HAP-1 (cell line): Measurements from ENCODE around the gene MIER2.

Experiments used
- DNase-seq, 2 experiments: peaks; one replicate each; pipeline ENCODE4 v3.0.0-alpha.2; 2016 to 2020; ENCODE audit warnings: low spot score in 2 of 2
- H3K27me3 ChIP-seq: fragments of 250-450 bp; sonication (Bioruptor Pico); 2 replicates; pipeline ENCODE4 v1.5.1; 2020; ENCODE audit warnings: low read depth, mild to moderate bottlenecking, moderate library complexity
- H3K36me3 ChIP-seq: fragments of 250-450 bp; sonication (Bioruptor Pico); replicated peaks from 2 replicates; pipeline ENCODE4 v1.5.1; 2020; ENCODE audit warnings: mild to moderate bottlenecking
- H3K4me1 ChIP-seq: fragments of 250-450 bp; sonication (Bioruptor Pico); 2 replicates; pipeline ENCODE4 v1.5.1; 2020; ENCODE audit warnings: mild to moderate bottlenecking
- H3K4me3 ChIP-seq: fragments of 250-450 bp; sonication (Bioruptor Pico); 2 replicates; pipeline ENCODE4 v1.5.1; 2020; ENCODE audit warnings: mild to moderate bottlenecking, moderate library complexity
- H3K9me3 ChIP-seq: fragments of 250-450 bp; sonication (Bioruptor Pico); 2 replicates; pipeline ENCODE4 v1.5.1; 2020; ENCODE audit warnings: mild to moderate bottlenecking, moderate library complexity
- in situ Hi-C: fragments of 300-500 bp; cut with MboI; formaldehyde crosslinking; loops from 3 replicates; pipeline ENCODE4 v1.14.3; 2020; ENCODE audit warnings: low sequenced_read_pairs, inconsistent platforms, mixed read lengths

The MIER2 gene

DNA sequence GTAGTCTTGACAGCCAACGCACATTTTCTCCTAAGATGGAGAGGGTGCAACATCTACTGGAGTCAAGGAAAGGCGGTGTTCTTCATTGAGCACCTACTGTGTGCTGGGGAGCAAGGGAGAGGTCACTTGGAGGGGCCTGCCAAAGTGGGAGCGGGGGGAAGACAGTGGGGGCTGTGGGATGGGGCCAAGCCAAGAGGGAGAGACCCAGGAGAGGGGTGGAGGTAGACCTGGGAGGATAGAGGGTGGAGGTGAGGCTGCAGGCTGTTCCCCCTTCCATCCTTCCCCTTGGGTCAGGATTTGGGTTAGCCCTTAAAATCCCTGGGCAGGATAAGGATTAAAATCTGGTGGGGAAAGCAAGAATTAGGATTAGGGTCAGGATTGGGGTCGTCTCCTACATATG, 51.6 kb downstream of the MIER2 start:
- Histone ChIP-seq H3K36me3 (no peaks in the 10 kb centered on the region), H3K4me3 (no peak overlapping the region), H3K4me1 (peaks cover 6% of the 10 kb centered on the region), H3K9me3 (no peaks in the 10 kb centered on the region), H3K27me3 (0 out of 2 replicates have a peak, but pooled peaks cover 4% of the 10 kb centered on the region)
- DNase-seq: no peak
- in situ Hi-C loops: no loop called here

DNA sequence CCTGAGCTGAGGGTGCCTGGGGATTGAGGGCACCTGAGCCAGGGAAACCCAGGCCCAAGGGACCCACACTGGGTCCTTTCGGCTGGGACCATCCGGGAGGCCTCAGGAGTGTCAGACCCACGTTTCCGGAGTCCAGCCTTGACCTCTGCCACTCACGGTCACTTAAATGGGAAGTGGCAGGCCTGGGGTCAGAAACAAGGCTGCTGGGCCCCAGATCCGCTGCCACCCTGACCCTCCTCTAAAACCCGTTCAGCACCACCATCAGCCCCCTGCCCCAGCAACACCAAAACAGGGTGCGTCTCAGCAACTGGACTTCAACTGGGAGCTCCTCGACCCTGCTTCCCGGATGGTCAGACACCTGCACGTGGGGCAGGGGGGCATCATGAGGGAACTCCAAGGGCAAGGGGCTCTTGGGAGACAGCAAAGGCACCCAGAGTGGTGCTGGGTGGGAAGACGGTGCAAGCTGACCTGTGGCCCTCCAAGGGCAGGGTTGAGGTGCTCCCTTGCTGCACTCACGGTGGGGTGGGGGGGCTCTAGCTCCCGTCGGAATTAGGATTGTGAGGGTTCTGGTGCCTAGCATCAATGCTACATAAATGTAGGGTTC, 52.2 kb downstream of the MIER2 start:
- Histone ChIP-seq H3K4me1 (peaks cover 6% of the 10 kb centered on the region), H3K4me3 (no peak overlapping the region), H3K9me3 (no peaks in the 10 kb centered on the region), H3K36me3 (no peaks in the 10 kb centered on the region), H3K27me3 (0 out of 2 replicates have a peak, but pooled peaks cover 4% of the 10 kb centered on the region)
- DNase-seq: no peak
- in situ Hi-C loops: no loop called here

DNA sequence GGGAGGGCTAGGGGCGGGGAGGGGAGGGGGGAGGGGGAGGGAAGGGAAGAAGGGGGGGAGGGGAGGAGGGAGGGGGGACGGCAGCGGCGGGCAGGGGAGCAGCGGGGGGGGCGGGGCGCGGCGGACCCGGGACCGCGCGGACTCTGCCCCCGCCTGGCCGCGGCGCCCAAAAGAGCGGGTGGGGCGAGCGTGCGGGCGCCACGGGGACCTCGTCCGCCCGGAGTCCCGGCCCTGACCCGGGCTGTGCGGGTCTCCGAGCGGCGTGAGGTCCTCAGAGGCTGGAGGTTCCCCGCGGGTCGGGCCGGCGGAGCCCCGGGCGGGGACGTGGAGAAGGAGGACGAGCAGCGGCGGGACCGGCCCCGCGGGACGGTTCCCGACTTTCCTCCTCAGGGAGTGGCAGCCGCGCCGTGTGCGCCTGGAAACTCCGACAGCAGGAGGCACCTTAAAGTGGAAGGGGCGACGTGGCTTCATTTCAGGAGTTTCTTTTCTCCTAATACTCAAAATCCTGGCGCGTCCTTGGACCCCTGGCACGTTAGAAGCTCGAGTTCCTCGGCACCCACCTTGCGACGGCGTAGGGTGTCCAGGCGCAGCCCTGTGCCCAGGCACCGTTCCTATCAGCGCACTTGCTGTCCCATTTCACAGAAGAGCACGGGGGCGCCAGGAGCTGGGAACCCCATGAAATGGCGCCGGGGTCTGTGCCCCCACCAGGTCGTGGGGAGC, 52.9 kb downstream of the MIER2 start:
- Histone ChIP-seq H3K4me3 (no peak overlapping the region), H3K4me1 (peaks cover 6% of the 10 kb centered on the region)
- no peak for DNase-seq

DNA sequence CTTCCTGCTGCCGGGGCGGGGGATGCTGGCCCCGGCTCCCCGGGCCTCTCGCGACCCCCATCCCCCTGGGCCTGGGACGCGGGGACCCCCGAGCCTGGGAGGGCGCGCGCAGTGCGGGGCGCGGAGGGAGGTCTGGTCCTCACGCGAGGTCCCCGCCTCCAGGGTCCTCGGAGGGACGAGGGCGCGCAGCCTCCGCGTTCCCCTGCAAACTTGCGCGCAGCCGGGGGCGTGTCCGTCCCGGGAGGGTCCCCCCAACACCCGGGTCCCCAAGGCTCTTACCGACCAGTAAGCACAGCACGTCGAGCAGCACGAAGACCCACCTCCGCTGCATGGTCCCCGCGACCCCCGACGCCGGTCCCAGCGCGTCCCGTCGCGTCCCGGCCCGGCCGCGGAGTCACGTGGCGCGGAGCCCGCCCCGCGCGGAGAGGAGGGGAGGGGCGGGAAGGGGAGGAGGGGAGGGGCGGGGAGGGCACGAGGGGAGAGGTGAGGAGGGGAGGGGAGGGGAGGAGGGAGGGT, 53.5 kb downstream of the MIER2 start, which contains the start of gene PLPP2:
PLPP2 (minus strand) TSS at position 398 of the 516 bp plus-strand sequence; CDS start at position 331, 67 bp downstream.
- no peaks in the 10 kb centered on the region for H3K36me3 ChIP-seq
- H3K9me3 ChIP-seq: no peaks in the 10 kb centered on the region
- DNase-seq: no peak
- peaks cover 6% of the 10 kb centered on the region for H3K4me1 ChIP-seq
- in situ Hi-C loops: no loop called here
- H3K27me3 ChIP-seq: 0 out of 2 replicates have a peak, but pooled peaks cover 4% of the 10 kb centered on the region
- no peak within 1 kb of the TSS for H3K4me3 ChIP-seq

More for the DNA sequence above, 52.9 kb downstream of the MIER2 start:
- H3K27me3 ChIP-seq: 0 out of 2 replicates have a peak, but pooled peaks cover 4% of the 10 kb centered on the region
- in situ Hi-C loops: no loop called here
- H3K9me3 ChIP-seq: no peaks in the 10 kb centered on the region
- H3K36me3 ChIP-seq: no peaks in the 10 kb centered on the region

DNA sequence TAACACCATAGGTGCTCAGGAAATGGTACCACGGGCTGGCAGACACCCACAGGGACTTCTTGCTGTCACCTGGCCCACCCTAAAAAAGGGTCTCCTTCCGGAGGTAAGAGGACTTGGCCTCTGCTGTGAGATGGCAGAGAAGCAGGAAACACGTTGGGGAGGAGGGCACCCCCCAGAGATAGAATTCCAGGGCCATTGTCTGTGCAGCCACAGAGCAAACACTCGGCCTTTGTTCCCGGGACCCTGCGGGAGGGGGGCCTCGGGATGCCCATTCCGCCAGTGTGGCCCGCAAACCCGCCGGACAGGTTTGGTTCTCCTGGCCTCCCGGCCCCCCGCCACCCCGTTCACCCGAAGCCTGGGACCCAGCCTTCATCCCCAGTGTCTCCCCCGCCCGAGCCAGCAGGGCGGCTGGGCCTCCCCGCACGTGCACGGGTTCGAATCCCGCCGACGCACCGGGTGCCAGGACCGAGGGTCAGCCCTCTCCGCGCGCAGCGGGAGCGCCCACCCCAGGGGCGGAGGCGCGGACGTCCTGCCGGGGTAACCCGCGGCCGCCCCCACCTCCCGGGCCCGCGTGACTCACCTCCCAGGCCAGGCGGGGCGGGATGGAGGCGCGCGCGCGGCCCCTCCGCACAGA, 54.1 kb downstream of the MIER2 start:
- no peaks in the 10 kb centered on the region for H3K36me3 ChIP-seq
- 0 out of 2 replicates have a peak, but pooled peaks cover 4% of the 10 kb centered on the region for H3K27me3 ChIP-seq
- peaks cover 6% of the 10 kb centered on the region for H3K4me1 ChIP-seq
- DNase-seq: no peak
- in situ Hi-C loops: no loop called here
- no peaks in the 10 kb centered on the region for H3K9me3 ChIP-seq
- no peak overlapping the region for H3K4me3 ChIP-seq

DNA sequence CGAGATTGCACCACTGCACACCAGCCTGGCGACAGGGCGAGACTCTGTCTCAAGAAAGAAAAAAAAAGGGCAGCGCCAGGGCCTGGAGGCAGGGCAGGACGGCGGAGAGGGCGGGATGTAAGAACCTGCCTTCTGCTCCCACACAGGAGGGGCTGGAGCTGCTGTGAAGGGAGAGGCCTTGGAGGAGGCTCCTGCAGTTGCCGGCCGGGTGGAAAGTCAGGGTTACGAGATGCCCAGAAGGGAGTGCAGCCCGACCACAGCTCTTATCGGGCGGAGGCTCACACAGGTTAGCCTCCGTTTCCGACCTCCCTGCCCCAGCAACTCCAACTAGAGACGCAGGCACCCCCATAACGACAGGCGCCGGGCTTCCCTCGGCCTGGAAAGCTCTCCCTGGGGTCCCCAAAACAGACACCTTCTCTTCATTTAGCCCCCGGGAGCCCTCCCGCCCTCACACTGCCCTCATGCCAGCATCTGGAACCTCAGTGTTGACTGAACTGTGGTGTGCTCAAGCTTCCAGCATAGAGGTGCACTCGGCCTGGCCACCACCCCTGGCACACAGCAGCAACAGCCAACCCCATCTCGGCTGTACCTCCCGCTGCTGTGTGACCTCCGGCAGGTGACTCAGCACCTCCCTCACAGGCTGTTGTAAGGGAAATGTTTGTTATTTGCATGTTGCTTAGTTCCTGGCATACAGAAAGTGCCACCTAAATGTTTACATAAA, 54.8 kb downstream of the MIER2 start:
- no peak overlapping the region for H3K4me3 ChIP-seq
- DNase-seq: no peak
- H3K36me3 ChIP-seq: no peaks in the 10 kb centered on the region
- peaks cover 3% of the 10 kb centered on the region for H3K4me1 ChIP-seq
- in situ Hi-C loops: no loop called here
- H3K27me3 ChIP-seq: 0 out of 2 replicates have a peak, but pooled peaks cover 3% of the 10 kb centered on the region
- no peaks in the 10 kb centered on the region for H3K9me3 ChIP-seq

- DNase-seq: no peak
- in situ Hi-C loops: no loop called here
- Histone ChIP-seq H3K36me3 (no peaks in the 10 kb centered on the region), H3K9me3 (no peaks in the 10 kb centered on the region), H3K4me3 (no peak overlapping the region), H3K4me1 (no peaks in the 10 kb centered on the region), H3K27me3 (no peaks in the 10 kb centered on the region)
These were observed 55.7 kb downstream of the MIER2 start for GRCh38 chr19:288911-289310.

DNA sequence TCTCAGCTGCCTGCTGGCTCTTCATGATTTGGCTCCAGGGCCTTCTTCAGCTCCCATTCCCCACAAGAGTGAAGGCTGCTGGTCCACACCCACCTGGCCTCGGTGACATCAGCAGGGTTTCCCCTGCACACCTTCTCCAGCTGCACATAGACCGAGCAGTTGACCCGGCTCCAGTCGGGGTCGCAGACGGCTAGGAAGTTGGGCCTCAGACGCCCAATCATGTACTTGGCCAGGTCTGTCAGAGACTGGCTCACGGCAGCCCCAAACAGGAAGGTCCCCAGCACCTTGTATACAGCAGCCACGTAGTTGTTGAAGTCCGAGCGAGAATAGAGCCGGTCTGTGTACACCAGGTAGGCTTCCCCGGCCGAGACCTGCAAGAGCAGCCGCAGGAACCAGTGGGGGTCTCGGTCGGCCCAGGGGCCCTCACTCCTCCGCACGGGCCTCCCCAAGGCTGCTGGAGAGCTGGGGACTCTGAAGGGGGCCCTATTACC, 57.2 kb downstream of the MIER2 start:
- H3K4me3 ChIP-seq: no peak overlapping the region
- in situ Hi-C loops: no loop called here
- H3K9me3 ChIP-seq: no peaks in the 10 kb centered on the region
- DNase-seq: no peak
- no peaks in the 10 kb centered on the region for H3K36me3 ChIP-seq
- no peaks in the 10 kb centered on the region for H3K27me3 ChIP-seq
- H3K4me1 ChIP-seq: no peaks in the 10 kb centered on the region

- Histone ChIP-seq H3K27me3 (no peaks in the 10 kb centered on the region; the same call in 1 of the 2 replicates), H3K9me3 (no peaks in the 10 kb centered on the region), H3K4me3 (no peak overlapping the region), H3K36me3 (no peaks in the 10 kb centered on the region), H3K4me1 (no peaks in the 10 kb centered on the region)
- DNase-seq: no peak
- in situ Hi-C loops: no loop called here
These were observed 61.2 kb downstream of the MIER2 start for GRCh38 chr19:283395-283794.

- no peaks in the 10 kb centered on the region; the same call in none of the 2 replicates for H3K27me3 ChIP-seq
- no peaks in the 10 kb centered on the region for H3K36me3 ChIP-seq
- no peak overlapping the region for H3K4me3 ChIP-seq
- no peak for DNase-seq
- no peaks in the 10 kb centered on the region for H3K4me1 ChIP-seq
- no peaks in the 10 kb centered on the region for H3K9me3 ChIP-seq
- in situ Hi-C loops: no loop called here
These were observed 62.1 kb downstream of the MIER2 start for GRCh38 chr19:282501-282900.

DNA sequence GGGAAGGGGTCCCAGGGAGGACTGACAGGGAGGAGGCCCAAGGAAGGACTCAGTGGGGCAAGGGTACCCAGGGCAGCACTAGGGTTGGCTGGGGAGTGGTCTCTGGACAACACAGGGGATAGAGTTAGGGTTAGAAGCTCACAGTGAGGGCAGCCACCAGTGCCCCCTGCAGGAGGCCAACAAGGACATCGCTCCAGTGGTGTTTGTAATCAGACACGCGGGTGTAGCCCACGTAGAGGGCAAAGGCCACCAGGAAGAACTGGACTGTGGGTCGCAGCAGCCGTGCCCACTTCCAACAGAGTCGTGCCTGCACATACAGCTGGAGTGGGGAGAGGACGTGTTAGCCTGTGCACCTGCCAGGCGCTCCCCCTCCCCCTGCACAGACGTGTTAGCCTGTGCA, 62.6 kb downstream of the MIER2 start:
- in situ Hi-C loops: no loop called here
- no peaks in the 10 kb centered on the region; the same call in none of the 2 replicates for H3K27me3 ChIP-seq
- no peaks in the 10 kb centered on the region for H3K36me3 ChIP-seq
- no peaks in the 10 kb centered on the region for H3K9me3 ChIP-seq
- H3K4me3 ChIP-seq: no peak overlapping the region
- no peaks in the 10 kb centered on the region for H3K4me1 ChIP-seq
- no peak for DNase-seq

- in situ Hi-C loops: no loop called here
- DNase-seq: no peak
These were observed 63.3 kb downstream of the MIER2 start for GRCh38 chr19:281156-281853.

GRCh38 chr19:280541-281009, 64.0 kb downstream of the MIER2 start:
- H3K4me1 ChIP-seq: no peaks in the 10 kb centered on the region
- no peaks in the 10 kb centered on the region for H3K36me3 ChIP-seq
- no peak for DNase-seq
- in situ Hi-C loops: no loop called here
- no peaks in the 10 kb centered on the region for H3K9me3 ChIP-seq
- H3K27me3 ChIP-seq: no peaks in the 10 kb centered on the region; the same call in none of the 2 replicates
- H3K4me3 ChIP-seq: no peak overlapping the region

More at GRCh38 chr19:281156-281853, 63.3 kb downstream of the MIER2 start:
- Histone ChIP-seq H3K4me1 (no peaks in the 10 kb centered on the region), H3K36me3 (no peaks in the 10 kb centered on the region), H3K9me3 (no peaks in the 10 kb centered on the region), H3K27me3 (no peaks in the 10 kb centered on the region; the same call in none of the 2 replicates), H3K4me3 (no peak overlapping the region)
